Mesenteric fat pad (tissue), 1 donor: Measurements from ENCODE around the gene RASL11B. TPM values are rescaled to one million over a fixed set of nuclear protein-coding genes. Genes with fewer than 3 reads are reported as not detected.

Experiments used
- DNase-seq: peaks from one replicate; pipeline ENCODE4 v3.0.0-alpha.2; 2020; ENCODE audit warnings: low spot score
- total RNA-seq: library from RNA; stranded (reverse); fragmentation: NEBNext Ultra II Directional; extraction: Animal tissue kit (Norgen Biotek cat#: 25700); gene quantifications from one replicate; pipeline ENCODE4 v1.2.1, GENCODE V29; 2021
- donor health status: DM: yes; HTN: yes; CAD: no.

RASL11B gene
- total RNA-seq, 1 donor from 2014 or later: 0.77 TPM

DNA sequence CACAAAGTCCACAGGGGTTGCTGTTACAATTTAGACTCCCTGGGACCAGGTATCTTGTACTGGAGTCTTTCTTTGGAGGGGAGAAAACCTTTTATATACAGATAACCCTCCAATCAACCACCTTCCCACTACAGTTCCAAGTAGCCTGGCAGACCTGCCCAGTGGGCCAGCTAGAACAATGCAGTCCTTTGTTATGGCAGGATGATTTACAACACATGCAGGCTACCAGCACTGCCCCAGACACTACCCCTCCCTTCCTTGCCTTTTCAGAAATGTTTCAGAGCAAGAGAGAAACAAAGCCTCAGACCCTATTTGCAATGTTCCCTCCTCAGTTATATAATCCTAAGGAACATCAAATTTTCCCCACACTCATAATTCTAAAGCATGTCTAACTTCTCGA, 11.1 kb downstream of the RASL11B start:
- DNase-seq: no peak

DNA sequence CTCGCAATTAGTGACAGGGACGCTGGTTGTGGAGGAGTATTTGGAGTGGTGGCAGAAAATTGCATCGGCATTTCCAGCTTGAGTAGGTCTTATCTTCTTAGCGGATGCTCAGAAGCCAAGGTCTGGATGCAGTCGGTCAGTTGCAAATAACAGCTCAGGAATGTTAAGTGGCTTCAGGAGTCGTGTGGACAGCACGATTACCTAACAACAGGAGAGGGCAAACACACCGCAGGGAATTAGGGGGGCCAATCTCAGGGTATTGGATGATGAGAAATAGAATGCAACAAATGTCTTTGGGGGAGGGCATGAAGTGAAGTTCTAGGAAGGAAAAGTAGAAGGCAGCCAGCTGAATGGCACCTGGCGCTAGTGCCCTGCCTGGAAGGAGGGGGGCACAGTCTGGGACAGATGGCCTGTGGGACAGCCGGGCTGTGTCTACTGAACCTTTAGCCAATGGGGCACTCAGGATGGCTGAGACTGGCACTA, 11.8 kb downstream of the RASL11B start:
- no peak for DNase-seq

DNA sequence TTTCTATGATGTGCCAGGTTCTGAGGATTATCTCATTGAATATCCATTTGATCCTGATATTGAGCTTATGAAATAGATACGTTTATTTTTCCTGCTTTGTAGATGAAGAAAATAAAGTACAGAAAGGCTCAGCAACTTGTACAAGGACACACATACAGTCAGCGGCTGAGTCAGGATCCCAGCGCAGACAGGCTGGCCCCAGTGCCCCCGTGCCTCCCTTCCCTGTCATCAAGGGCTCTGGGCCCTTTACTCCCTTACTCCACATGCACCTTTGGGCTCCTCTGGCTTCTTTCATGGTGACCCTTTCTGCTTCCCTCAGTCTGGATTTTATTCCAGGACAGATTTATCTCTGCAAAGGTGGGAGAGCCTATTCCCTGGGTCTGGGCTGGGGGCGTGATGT, 12.8 kb downstream of the RASL11B start:
- no peak for DNase-seq

- no peak for DNase-seq
Observed at GRCh38 chr4:52876069-52876468, 14.0 kb downstream of the RASL11B start.

GRCh38 chr4:52877036-52877435, 14.9 kb downstream of the RASL11B start:
- DNase-seq: no peak

GRCh38 chr4:52877694-52878093, 15.6 kb downstream of the RASL11B start:
- DNase-seq: no peak

DNA sequence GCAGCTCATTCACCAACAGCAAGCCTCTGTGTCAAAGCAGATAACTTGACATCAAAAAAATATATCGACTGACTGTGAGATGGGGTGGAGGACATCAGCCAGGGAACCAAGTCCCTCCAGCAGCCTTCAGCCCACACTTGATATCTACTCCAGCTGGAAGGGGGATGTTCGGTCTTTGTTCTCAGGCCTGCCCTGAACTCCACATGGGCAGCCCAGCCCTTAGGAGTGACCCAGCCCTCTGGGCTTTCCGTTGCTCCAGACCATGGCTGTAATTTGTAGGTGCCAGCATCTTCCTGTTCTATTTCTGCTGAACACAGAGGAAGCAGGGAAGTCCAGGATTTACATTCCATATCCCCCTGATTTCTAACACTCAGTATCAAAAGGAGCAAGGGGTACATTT, 17.4 kb downstream of the RASL11B start:
- DNase-seq: no peak

- no peak for DNase-seq
Observed at GRCh38 chr4:52880994-52881393, 18.9 kb downstream of the RASL11B start.

GRCh38 chr4:52883183-52883621, 21.1 kb downstream of the RASL11B start:
- no peak for DNase-seq

GRCh38 chr4:52883707-52884669, 21.9 kb downstream of the RASL11B start:
- no peak for DNase-seq

GRCh38 chr4:52884994-52885393, 22.9 kb downstream of the RASL11B start:
- DNase-seq: no peak

GRCh38 chr4:52889354-52889753, 27.2 kb downstream of the RASL11B start:
- DNase-seq: no peak

DNA sequence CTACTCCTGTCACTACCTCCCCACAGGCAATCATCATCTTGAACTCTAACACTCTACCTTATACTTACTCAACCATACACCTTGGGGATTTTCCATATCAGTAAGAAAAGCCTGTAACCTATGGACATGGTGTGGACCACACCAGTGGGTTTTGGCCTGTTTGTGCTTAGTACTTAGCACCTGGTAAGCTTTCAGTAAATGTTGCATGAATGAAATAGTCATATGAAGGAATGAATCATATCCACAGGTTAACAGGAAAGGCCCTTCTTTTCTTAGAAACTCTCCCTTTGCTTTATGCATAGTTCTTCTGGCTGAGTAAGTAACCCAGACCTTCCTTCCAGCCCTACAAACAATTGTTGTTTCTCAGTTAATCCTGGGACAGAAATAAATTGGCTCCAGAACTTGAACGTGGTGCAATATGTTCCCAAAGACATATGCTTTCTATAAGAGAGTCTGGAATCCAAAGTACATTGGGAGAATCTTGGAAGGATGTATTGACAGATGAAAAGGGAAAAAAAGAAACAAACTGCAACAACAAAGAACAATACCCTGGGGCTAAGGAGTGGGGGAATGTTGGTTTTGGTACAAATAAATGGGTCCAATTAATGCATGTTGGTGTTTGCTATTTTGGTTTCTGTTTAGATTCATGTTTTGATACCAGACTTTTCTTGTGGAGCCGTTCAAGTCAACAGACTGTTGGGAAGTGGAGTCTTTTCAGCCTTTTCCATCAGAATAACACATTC, 27.8 kb downstream of the RASL11B start:
- no peak for DNase-seq

GRCh38 chr4:52890521-52890791, 28.3 kb downstream of the RASL11B start:
- DNase-seq: no peak

- DNase-seq: no peak
Observed at GRCh38 chr4:52891743-52892142, 29.6 kb downstream of the RASL11B start.

GRCh38 chr4:52892880-52893279, 30.8 kb downstream of the RASL11B start:
- DNase-seq: no peak

- DNase-seq: no peak
Observed at GRCh38 chr4:52894443-52894842, 32.3 kb downstream of the RASL11B start.

GRCh38 chr4:52903273-52903672, 41.2 kb downstream of the RASL11B start:
- no peak for DNase-seq

DNA sequence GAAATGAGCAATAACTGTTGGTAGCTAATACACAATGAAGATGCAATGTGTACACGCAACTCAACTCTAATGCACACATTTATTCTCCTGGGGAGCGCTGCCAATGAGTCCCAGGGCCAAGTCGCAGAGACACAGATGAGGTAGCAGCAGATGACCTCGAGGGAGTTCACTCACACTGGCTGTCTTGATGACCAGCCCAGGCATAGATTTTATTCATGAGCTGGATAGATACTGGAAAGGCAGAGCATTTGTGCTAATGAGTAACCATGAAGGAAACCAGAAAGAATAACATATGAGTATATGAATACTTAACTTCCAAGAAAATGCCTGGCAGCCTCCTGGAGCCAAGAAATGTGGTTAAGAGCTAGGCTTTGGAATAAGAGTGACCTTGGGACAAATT, 42.3 kb downstream of the RASL11B start:
- DNase-seq: no peak

GRCh38 chr4:52907510-52907909, 45.4 kb downstream of the RASL11B start:
- no peak for DNase-seq

DNA sequence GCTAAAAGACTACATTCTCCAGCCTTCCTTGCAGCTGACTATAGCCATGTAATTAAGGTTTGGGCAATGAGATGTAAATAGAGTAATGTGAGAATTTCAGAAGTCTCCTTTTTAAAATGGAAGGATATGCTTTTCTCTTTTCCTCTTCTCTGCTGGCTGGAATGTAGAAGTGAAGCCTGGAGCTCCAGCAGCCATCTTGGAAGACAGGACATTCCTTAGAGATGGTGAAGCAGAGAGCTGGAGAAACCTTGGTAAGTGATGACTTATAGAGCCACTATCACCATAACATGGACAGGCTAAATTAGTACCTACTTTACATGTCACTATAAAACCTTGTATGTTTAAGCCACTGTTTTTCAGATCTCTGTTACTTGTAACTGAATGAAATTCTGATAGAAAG, 48.0 kb downstream of the RASL11B start:
- DNase-seq: no peak

DNA sequence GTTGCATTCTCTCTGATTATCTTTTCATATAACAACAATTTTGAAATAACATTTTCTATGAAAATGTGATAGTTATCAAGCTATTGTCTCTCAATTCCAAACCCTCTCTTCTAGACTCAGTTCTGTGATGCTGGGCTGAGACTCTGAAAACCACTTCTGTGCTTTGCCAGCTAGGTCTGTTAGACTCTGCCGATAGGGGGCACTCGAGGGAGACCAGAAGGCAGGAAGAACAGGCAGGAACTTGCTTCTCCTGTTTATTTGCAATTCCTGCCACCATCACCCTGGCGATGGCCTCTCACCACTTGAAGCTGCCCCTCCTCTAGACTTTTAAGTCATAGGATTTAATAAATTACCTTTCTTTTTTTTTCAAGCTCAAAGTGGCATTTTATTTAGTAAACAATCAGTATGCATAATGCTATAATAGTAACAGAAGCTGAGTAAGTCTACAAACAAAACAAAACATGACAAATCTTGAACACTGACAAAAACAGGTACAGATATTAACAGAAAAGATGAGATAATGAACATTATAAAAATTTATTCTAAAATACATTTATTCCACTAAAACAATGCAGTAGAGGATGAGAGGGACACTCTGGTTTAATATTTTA, 49.7 kb downstream of the RASL11B start:
- DNase-seq: no peak
